ENCODE data around the gene ZNF200.

- no peak for TF ChIP-seq TCF12 (IDR thresholded peaks at IDR 0.05)
- TF ChIP-seq TCF12 (CRISPR knock-in tag; IDR thresholded peaks at IDR 0.05) = no peak
- TF ChIP-seq ARID2 (CRISPR knock-in tag; IDR thresholded peaks at IDR 0.05; ENCODE audit: borderline replicate concordance) = no peak
- TF ChIP-seq POLR2A (IDR thresholded peaks at IDR 0.05; ENCODE audit: insufficient read depth in 1 of 2, low read depth in 2 of 2, low read length in 2 of 2) = no peak
- no peak for TF ChIP-seq HOXA7 (CRISPR knock-in tag; IDR thresholded peaks at IDR 0.05)
- no peak for TF ChIP-seq IRF1 (CRISPR knock-in tag; IDR thresholded peaks at IDR 0.05; ENCODE audit: low read depth)
- TF ChIP-seq ZNF326 (CRISPR knock-in tag; IDR thresholded peaks at IDR 0.05; ENCODE audit: borderline replicate concordance) = no peak
- no peak for TF ChIP-seq NFIC (IDR thresholded peaks at IDR 0.05; ENCODE audit: low read length)
- no peak for TF ChIP-seq ZNF788 (CRISPR knock-in tag; IDR thresholded peaks at IDR 0.05; ENCODE audit: borderline replicate concordance)
- TF ChIP-seq KAT2B (IDR thresholded peaks at IDR 0.05; ENCODE audit: borderline replicate concordance, low read depth, low read length) = no peak
- no peak for TF ChIP-seq ZMYM2 (CRISPR knock-in tag; IDR thresholded peaks at IDR 0.05)
- no peak for TF ChIP-seq SIN3A (IDR thresholded peaks at IDR 0.05; ENCODE audit: borderline replicate concordance, low read depth, low read length)
- TF ChIP-seq DMAP1 (CRISPR knock-in tag; IDR thresholded peaks at IDR 0.05) = no peak
These were observed 21.3 kb upstream of the ZNF200 start, which contains the start of gene MEFV for GRCh38 chr16:3256146-3256865.

Data from HepG2 (cell line).